GM12878 (cell line): ENCODE data around the gene DTX4. TPM values are rescaled to one million over a fixed set of nuclear protein-coding genes. Genes with fewer than 3 reads are reported as not detected.

Source experiments
- CHD1 ChIP-seq: IDR thresholded peaks from 2 replicates; pipeline ENCODE4 v1.6.1; 2012; ENCODE audit warnings: low read depth, low read length, improper control_type of control experiment
- ELK1 ChIP-seq: IDR thresholded peaks from 2 replicates; pipeline ENCODE4 v1.6.1; 2012; ENCODE audit warnings: low read depth, low read length, improper control_type of control experiment
- POU2F2 ChIP-seq: IDR thresholded peaks from 3 replicates; pipeline ENCODE4 v1.6.1; 2011; ENCODE audit warnings: low read depth, mild to moderate bottlenecking, low read length, borderline replicate concordance
- RAD51 ChIP-seq: fragments of 450-650 bp; IDR thresholded peaks from 2 replicates; pipeline ENCODE4 v1.6.1; 2016; ENCODE audit warnings: moderate library complexity, mild to moderate bottlenecking, inconsistent platforms
- RBBP5 ChIP-seq: fragments of 200-600 bp; sonication (generic); conservative IDR thresholded peaks from 2 replicates; pipeline ENCODE4 v1.6.1; 2016
- SREBF1 ChIP-seq: IDR thresholded peaks from 2 replicates; pipeline ENCODE4 v1.6.1; 2012; ENCODE audit warnings: mild to moderate bottlenecking, low read length
- TCF7 ChIP-seq: IDR thresholded peaks from 2 replicates; pipeline ENCODE4 v1.6.1; 2014; ENCODE audit warnings: antibody characterized with exemption, borderline replicate concordance
- ZBED1 ChIP-seq: IDR thresholded peaks from 2 replicates; pipeline ENCODE4 v1.6.1; 2016; ENCODE audit warnings: borderline replicate concordance
- polyA plus RNA-seq, 11 experiments: library from polyadenylated mRNA; depleted of rRNA in 4 of 11; unstranded in 6 of 11; stranded (reverse) in 5 of 11; fragments of >200 nt; fragmentation: Nextera tagmentation in 4 of 11; fragmentation: Illumina TruSeq in 1 of 11; extraction: Ambion mirVana in 4 of 11; extraction: Trizol in 1 of 11; gene quantifications; 1 replicate in 1 of 11; 2 replicates in 10 of 11; pipeline versions ENCODE4 v1.2.1 to v1.2.3, GENCODE V29; 2011 to 2016; ENCODE audit warnings: inconsistent platforms in 2 of 11, missing spikeins in 2 of 11, low read depth in 1 of 11
- total RNA-seq, 4 experiments: library from RNA; depleted of rRNA in 3 of 4; stranded (reverse); fragments of >200 nt in 3 of 4; fragmentation: Illumina TruSeq in 1 of 4; extraction: Trizol in 1 of 4; gene quantifications; 2 replicates each; pipeline versions ENCODE4 v1.2.1 to v1.2.3, GENCODE V29; 2013 to 2021
- TF ChIP-seq, protein P1 (sequence below): IDR thresholded peaks from 2 replicates; pipeline ENCODE4 v1.6.1; 2011; ENCODE audit warnings: borderline replicate concordance, low read depth, mild to moderate bottlenecking, moderate library complexity, low read length; ENCODE audit not compliant: insufficient read depth, poor library complexity, severe bottlenecking
- TF ChIP-seq, protein P2 (sequence below): IDR thresholded peaks from 2 replicates; pipeline ENCODE4 v1.6.1; 2012; ENCODE audit warnings: improper control_type of control experiment, low read depth, low read length; ENCODE audit not compliant: insufficient replicate concordance
- TF ChIP-seq, protein P3 (sequence below): fragments of 450-650 bp; IDR thresholded peaks from 2 replicates; pipeline ENCODE4 v1.6.1; 2017; ENCODE audit warnings: mild to moderate bottlenecking, low read depth, inconsistent platforms; ENCODE audit not compliant: poor library complexity, severe bottlenecking

The DTX4 gene
- total and polyA plus RNA-seq, 10 of the 15 experiments (the other 5 are each of a cell fraction or from before 2014, with no cell fraction given) = 3.8 to 25.8 (median 10.5) TPM

DNA sequence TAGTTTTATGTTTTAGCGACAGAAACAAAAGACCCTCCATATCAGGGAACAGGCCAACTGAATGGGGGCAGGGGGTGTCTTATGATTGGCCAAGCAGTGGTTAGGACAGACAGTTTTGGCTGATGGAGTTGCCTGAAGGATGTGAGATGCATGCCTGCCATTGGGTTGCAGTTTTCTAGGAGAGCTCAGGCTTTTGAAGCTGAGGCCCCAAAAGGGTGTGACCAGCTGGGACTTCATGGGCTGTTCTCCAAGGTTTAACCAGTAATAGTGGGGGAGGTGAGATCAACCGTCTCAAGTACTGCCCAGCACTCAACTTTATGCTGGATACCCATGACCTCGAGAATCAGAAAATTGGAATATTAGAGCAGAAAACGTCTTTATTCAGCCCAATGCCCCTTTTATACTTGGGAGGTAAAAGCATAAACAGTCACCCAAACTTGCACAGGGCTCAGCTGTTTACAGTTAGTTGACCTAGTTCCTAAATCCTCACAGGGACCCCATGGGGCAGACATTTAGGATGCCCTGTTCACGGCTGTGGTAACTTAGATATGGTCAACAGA lies 13.5 kb downstream of the DTX4 start (continued):
- TF ChIP-seq, protein P1, sequence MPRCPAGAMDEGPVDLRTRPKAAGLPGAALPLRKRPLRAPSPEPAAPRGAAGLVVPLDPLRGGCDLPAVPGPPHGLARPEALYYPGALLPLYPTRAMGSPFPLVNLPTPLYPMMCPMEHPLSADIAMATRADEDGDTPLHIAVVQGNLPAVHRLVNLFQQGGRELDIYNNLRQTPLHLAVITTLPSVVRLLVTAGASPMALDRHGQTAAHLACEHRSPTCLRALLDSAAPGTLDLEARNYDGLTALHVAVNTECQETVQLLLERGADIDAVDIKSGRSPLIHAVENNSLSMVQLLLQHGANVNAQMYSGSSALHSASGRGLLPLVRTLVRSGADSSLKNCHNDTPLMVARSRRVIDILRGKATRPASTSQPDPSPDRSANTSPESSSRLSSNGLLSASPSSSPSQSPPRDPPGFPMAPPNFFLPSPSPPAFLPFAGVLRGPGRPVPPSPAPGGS = no peak
- TF ChIP-seq, protein P2, sequence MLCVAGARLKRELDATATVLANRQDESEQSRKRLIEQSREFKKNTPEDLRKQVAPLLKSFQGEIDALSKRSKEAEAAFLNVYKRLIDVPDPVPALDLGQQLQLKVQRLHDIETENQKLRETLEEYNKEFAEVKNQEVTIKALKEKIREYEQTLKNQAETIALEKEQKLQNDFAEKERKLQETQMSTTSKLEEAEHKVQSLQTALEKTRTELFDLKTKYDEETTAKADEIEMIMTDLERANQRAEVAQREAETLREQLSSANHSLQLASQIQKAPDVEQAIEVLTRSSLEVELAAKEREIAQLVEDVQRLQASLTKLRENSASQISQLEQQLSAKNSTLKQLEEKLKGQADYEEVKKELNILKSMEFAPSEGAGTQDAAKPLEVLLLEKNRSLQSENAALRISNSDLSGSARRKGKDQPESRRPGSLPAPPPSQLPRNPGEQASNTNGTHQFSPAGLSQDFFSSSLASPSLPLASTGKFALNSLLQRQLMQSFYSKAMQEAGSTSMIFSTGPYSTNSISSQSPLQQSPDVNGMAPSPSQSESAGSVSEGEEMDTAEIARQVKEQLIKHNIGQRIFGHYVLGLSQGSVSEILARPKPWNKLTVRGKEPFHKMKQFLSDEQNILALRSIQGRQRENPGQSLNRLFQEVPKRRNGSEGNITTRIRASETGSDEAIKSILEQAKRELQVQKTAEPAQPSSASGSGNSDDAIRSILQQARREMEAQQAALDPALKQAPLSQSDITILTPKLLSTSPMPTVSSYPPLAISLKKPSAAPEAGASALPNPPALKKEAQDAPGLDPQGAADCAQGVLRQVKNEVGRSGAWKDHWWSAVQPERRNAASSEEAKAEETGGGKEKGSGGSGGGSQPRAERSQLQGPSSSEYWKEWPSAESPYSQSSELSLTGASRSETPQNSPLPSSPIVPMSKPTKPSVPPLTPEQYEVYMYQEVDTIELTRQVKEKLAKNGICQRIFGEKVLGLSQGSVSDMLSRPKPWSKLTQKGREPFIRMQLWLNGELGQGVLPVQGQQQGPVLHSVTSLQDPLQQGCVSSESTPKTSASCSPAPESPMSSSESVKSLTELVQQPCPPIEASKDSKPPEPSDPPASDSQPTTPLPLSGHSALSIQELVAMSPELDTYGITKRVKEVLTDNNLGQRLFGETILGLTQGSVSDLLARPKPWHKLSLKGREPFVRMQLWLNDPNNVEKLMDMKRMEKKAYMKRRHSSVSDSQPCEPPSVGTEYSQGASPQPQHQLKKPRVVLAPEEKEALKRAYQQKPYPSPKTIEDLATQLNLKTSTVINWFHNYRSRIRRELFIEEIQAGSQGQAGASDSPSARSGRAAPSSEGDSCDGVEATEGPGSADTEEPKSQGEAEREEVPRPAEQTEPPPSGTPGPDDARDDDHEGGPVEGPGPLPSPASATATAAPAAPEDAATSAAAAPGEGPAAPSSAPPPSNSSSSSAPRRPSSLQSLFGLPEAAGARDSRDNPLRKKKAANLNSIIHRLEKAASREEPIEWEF = no peak
- TF ChIP-seq CHD1 = no peak
- no peak for TF ChIP-seq RAD51
- TF ChIP-seq, protein P3, sequence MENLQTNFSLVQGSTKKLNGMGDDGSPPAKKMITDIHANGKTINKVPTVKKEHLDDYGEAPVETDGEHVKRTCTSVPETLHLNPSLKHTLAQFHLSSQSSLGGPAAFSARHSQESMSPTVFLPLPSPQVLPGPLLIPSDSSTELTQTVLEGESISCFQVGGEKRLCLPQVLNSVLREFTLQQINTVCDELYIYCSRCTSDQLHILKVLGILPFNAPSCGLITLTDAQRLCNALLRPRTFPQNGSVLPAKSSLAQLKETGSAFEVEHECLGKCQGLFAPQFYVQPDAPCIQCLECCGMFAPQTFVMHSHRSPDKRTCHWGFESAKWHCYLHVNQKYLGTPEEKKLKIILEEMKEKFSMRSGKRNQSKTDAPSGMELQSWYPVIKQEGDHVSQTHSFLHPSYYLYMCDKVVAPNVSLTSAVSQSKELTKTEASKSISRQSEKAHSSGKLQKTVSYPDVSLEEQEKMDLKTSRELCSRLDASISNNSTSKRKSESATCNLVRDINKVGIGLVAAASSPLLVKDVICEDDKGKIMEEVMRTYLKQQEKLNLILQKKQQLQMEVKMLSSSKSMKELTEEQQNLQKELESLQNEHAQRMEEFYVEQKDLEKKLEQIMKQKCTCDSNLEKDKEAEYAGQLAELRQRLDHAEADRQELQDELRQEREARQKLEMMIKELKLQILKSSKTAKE = no peak
- TF ChIP-seq ZBED1 = no peak
- TF ChIP-seq ELK1 = no peak
- TF ChIP-seq SREBF1 = no peak
- TF ChIP-seq TCF7 = no peak
- no peak for TF ChIP-seq POU2F2
- TF ChIP-seq RBBP5 = no peak
- TF ChIP-seq, all 136 proteins: peak for 0
